Endodermal cell (in vitro differentiated cells): ENCODE data around the gene GIMAP6. TPM values are rescaled to one million over a fixed set of nuclear protein-coding genes. Genes with fewer than 3 reads are reported as not detected.
"Not testable (repeated sequence)": the region's sequence is repeated elsewhere in the genome, so short reads cannot be mapped to it uniquely, and the experiment has no call there.

Source experiments
- DNase-seq: peaks from one replicate; pipeline ENCODE4 v3.0.0-alpha.2; 2017
- H3K27ac ChIP-seq: 2 replicates; pipeline ENCODE4 v1.5.1; 2013; ENCODE audit warnings: mild to moderate bottlenecking, low read depth, low read length, moderate library complexity
- H3K27me3 ChIP-seq: 2 replicates; pipeline ENCODE4 v1.6.1; 2013; ENCODE audit warnings: mild to moderate bottlenecking, low read length, moderate library complexity; ENCODE audit not compliant: insufficient read depth, control insufficient read depth, poor library complexity, severe bottlenecking
- H3K36me3 ChIP-seq: 2 replicates; pipeline ENCODE4 v1.7.0; 2013; ENCODE audit warnings: mild to moderate bottlenecking, low read length, moderate library complexity; ENCODE audit not compliant: control insufficient read depth, insufficient read depth
- H3K4me1 ChIP-seq: one replicate; pipeline ENCODE4 v1.7.0; 2013; ENCODE audit warnings: low read length; ENCODE audit not compliant: control insufficient read depth, insufficient read depth
- H3K4me3 ChIP-seq: 2 replicates; pipeline ENCODE4 v1.5.1; 2013; ENCODE audit warnings: mild to moderate bottlenecking, low read length, moderate library complexity
- H3K9ac ChIP-seq: 2 replicates; pipeline ENCODE4 v1.6.1; 2013; ENCODE audit warnings: mild to moderate bottlenecking, low read length, moderate library complexity; ENCODE audit not compliant: poor library complexity, severe bottlenecking; ENCODE audit errors: extremely low read depth
- H3K9me3 ChIP-seq: 2 replicates; pipeline ENCODE4 v1.6.1; 2013; ENCODE audit warnings: mild to moderate bottlenecking, low read length, moderate library complexity; ENCODE audit not compliant: control insufficient read depth
- H3K27ac Mint-ChIP-seq: 2 replicates; pipeline ENCODE4 v1.8.0; 2020; ENCODE audit warnings: mixed read lengths
- H3K27me3 Mint-ChIP-seq: 2 replicates; pipeline ENCODE4 v1.8.0; 2021; ENCODE audit warnings: mild to moderate bottlenecking, mixed read lengths; ENCODE audit not compliant: insufficient read depth
- H3K36me3 Mint-ChIP-seq: 2 replicates; pipeline ENCODE4 v1.8.0; 2020; ENCODE audit warnings: low read depth, mixed read lengths
- H3K4me1 Mint-ChIP-seq: 2 replicates; pipeline ENCODE4 v1.8.0; 2020; ENCODE audit warnings: mixed read lengths
- H3K4me3 Mint-ChIP-seq: 2 replicates; pipeline ENCODE4 v1.8.0; 2020; ENCODE audit warnings: mild to moderate bottlenecking, moderate library complexity, mixed read lengths
- H3K9me3 Mint-ChIP-seq: 2 replicates; pipeline ENCODE4 v1.8.0; 2020; ENCODE audit warnings: mild to moderate bottlenecking, mixed read lengths
- WGBS, 2 experiments: methylation state at CpG; one replicate each; pipeline versions ENCODE4 v1.1.5 to v1.1.7; 2013; ENCODE audit warnings: missing lambda C conversion rate in 2 of 2, mixed read lengths in 1 of 2; ENCODE audit not compliant: insufficient coverage in 1 of 2, insufficient read length in 1 of 2; 5-methylcytosine and 5-hydroxymethylcytosine counted together
- total RNA-seq, 2 donors: library from RNA; stranded (reverse); fragmentation: NEBNext Ultra II Directional in 1 of 2; extraction: Animal tissue kit (Norgen Biotek cat#: 25700) in 1 of 2; gene quantifications; 2 replicates in 1 of 2; 3 replicates in 1 of 2; pipeline ENCODE4 v1.2.1, GENCODE V29; 2021
- TF ChIP-seq, protein P1 (sequence below): fragments of 200-600 bp; sonication (generic); conservative IDR thresholded peaks from 2 replicates; pipeline ENCODE4 v1.5.0; 2021; ENCODE audit warnings: antibody characterized with exemption, mild to moderate bottlenecking

GIMAP6 gene
- total RNA-seq, 2 donors from 2014 or later, result not detected

DNA sequence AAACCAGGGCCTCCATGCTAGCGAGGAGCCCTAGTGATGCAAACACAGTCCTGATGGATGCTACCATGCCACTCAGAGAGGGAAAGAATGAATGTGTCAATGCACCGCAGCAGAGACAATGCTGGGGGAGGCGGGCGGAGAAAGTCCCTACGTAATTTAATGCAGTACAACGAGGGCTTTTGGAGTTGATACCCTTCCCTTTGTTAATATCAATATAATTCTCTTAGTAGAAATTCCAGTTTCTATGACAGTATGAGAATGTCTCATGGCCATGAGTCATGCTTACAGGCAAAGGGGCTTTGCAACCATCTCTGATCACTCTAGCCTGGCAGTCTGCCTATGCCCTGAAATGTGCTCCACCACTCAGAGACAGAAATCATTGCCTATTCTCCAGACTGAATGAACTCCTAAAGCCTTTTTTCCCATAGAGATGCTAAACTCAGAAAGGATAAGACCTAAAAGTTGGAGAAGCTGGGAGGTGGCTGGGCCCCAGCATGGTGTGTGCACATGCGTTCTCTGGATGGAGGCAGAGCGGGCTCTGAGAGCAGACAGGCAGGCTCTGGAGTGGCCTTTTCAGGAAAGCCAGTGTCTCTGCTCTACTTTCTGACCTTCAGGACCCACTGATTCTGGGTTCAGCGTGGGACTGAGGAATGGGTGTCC lies 33.0 kb upstream of the GIMAP6 start:
- H3K27ac ChIP-seq, result no peak overlapping the region
- H3K27me3 Mint-ChIP-seq, result peaks cover 9% of the 10 kb centered on the region
- H3K9me3 ChIP-seq, result no peaks in the 10 kb centered on the region
- H3K4me1 Mint-ChIP-seq, result no peaks in the 10 kb centered on the region
- H3K36me3 Mint-ChIP-seq, result no peaks in the 10 kb centered on the region
- no peak overlapping the region for H3K27ac Mint-ChIP-seq
- WGBS, 2 experiments, result 88% methylated on average over 4 to 6 of the region's 9 CpGs
- no peaks in the 10 kb centered on the region for H3K36me3 ChIP-seq
- no peaks in the 10 kb centered on the region for H3K4me1 ChIP-seq
- no peak overlapping the region for H3K4me3 ChIP-seq
- DNase-seq, result no peak
- no peak overlapping the region for H3K4me3 Mint-ChIP-seq
- no peaks in the 10 kb centered on the region for H3K27me3 ChIP-seq
- no peak overlapping the region for H3K9ac ChIP-seq
- H3K9me3 Mint-ChIP-seq, result peaks cover 4% of the 10 kb centered on the region
- TF ChIP-seq, protein P1, sequence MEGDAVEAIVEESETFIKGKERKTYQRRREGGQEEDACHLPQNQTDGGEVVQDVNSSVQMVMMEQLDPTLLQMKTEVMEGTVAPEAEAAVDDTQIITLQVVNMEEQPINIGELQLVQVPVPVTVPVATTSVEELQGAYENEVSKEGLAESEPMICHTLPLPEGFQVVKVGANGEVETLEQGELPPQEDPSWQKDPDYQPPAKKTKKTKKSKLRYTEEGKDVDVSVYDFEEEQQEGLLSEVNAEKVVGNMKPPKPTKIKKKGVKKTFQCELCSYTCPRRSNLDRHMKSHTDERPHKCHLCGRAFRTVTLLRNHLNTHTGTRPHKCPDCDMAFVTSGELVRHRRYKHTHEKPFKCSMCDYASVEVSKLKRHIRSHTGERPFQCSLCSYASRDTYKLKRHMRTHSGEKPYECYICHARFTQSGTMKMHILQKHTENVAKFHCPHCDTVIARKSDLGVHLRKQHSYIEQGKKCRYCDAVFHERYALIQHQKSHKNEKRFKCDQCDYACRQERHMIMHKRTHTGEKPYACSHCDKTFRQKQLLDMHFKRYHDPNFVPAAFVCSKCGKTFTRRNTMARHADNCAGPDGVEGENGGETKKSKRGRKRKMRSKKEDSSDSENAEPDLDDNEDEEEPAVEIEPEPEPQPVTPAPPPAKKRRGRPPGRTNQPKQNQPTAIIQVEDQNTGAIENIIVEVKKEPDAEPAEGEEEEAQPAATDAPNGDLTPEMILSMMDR, result no peak

DNA sequence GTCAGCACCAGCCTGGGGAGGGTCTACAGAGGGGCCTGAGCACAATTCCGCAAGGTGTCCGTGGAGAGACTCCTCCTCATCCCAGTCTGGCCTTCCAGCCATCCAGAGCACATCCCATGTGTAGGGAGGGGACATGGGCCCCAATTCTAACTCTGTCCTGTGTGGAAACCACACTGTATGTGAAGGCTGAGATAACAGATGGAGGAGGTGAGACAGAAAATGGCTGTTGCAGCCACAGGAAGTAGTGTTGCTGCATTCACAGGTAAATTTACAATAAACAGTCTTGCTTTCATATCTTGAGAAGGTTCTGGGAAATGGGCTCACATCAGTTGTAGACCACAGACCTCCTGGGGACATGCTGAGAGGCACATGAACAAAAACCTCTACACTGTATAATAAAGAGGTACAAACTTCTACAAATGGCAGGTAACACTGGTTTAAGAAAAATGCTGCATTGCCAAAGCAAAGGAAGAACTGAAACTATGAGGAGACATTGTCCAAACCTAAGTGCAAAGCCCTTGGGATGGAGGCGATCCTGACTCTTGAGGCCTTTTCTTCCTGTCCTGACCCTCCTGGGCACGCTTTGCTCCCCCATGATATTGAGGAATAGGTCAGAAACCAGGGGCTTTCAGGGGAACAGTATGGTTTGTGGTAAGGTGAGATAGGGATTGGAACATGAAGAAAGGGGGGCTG lies 31.8 kb upstream of the GIMAP6 start:
- H3K9me3 ChIP-seq, result no peaks in the 10 kb centered on the region
- no peak overlapping the region for H3K4me3 ChIP-seq
- DNase-seq, result no peak
- no peaks in the 10 kb centered on the region for H3K27me3 ChIP-seq
- no peaks in the 10 kb centered on the region for H3K36me3 Mint-ChIP-seq
- WGBS, 2 experiments, result 86 to 100% methylated on average over 1 to 4 of the region's 4 CpGs
- H3K4me3 Mint-ChIP-seq, result no peak overlapping the region
- H3K4me1 Mint-ChIP-seq, result no peaks in the 10 kb centered on the region
- TF ChIP-seq, protein P1, result no peak
- no peaks in the 10 kb centered on the region for H3K4me1 ChIP-seq
- H3K36me3 ChIP-seq, result no peaks in the 10 kb centered on the region
- H3K9me3 Mint-ChIP-seq, result no peaks in the 10 kb centered on the region
- H3K27me3 Mint-ChIP-seq, result peaks cover 8% of the 10 kb centered on the region
- H3K9ac ChIP-seq, result no peak overlapping the region
- H3K27ac ChIP-seq, result no peak overlapping the region
- no peak overlapping the region for H3K27ac Mint-ChIP-seq

DNA sequence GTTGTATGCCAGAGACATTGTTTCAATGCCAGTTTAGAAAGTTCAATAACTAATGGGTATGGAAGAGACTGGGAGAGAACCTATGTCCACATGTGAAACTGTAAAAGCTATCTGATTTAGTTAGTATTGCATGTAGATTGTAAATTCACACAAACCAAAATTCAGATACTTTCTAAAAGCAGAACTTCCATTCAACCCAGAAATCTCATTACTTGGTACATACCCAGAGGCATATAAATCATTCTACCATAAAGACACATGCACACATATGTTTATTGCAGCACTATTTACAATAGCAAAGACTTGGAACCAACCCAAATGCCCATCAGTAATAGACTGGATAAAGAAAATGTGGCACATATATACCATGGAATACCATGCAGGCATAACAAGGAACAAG lies 30.6 kb upstream of the GIMAP6 start:
- not testable (repeated sequence) for H3K36me3 Mint-ChIP-seq, H3K4me1 ChIP-seq, H3K27ac Mint-ChIP-seq, H3K4me1 Mint-ChIP-seq, H3K9me3 ChIP-seq, H3K9ac ChIP-seq, H3K9me3 Mint-ChIP-seq, H3K27me3 Mint-ChIP-seq, H3K4me3 Mint-ChIP-seq, H3K27ac ChIP-seq, DNase-seq, H3K36me3 ChIP-seq, H3K4me3 ChIP-seq, H3K27me3 ChIP-seq
